ENCODE data around the gene CAPN1. TPM values are rescaled to one million over a fixed set of nuclear protein-coding genes. Genes with fewer than 3 reads are reported as not detected.
A peak's percentile ranks its signal among the peaks of the same experiment; 100 is the strongest.
"Not testable (repeated sequence)": the region's sequence is repeated elsewhere in the genome, so short reads cannot be mapped to it uniquely, and the experiment has no call there.

The CAPN1 gene
- total RNA-seq, 1 donor from 2014 or later = 24.3 TPM

- Histone ChIP-seq H3K36me3 (no peaks in the 10 kb centered on the region), H3K9ac (no peak overlapping the region), H3K79me2 (ENCODE audit: low read depth) (no peaks in the 10 kb centered on the region), H3F3A (ENCODE audit: low read depth) (peaks cover 3% of the 10 kb centered on the region), H3K4me3 (no peak overlapping the region), H4K20me1 (ENCODE audit: low read depth) (no peaks in the 10 kb centered on the region), H3K9me3 (ENCODE audit: low read depth) (no peaks in the 10 kb centered on the region), H3K27me3 (no peaks in the 10 kb centered on the region), H3K27ac (no peak overlapping the region), H2AFZ (replicated peaks) (no peak overlapping the region), H3K4me2 (no peak overlapping the region), H3K4me1 (no peaks in the 10 kb centered on the region)
- TF ChIP-seq EZH2 (IDR thresholded peaks at IDR 0.05) (no peak), CTCF (IDR thresholded peaks at IDR 0.05) (no peak), EZH2phosphoT487 (IDR thresholded peaks at IDR 0.05) (no peak)
- no peaks in the 10 kb centered on the region for H3K9me3 Mint-ChIP-seq
- H3K4me3 Mint-ChIP-seq = peak overlapping the region; percentile 24
- no peak overlapping the region for H3K27ac Mint-ChIP-seq
- DNase-seq (ENCODE audit: low spot score) = no peak
- H3K4me1 Mint-ChIP-seq = peaks cover 5% of the 10 kb centered on the region
- H3K36me3 Mint-ChIP-seq = no peaks in the 10 kb centered on the region
- H3K27me3 Mint-ChIP-seq (ENCODE audit: insufficient read depth, low read depth) = no peaks in the 10 kb centered on the region
Measured at GRCh38 chr11:65172600-65172999, 9.1 kb upstream of the CAPN1 start.

- not testable (repeated sequence) for H3K9me3 Mint-ChIP-seq; H3K79me2 ChIP-seq (ENCODE audit: low read depth); H3K4me1 Mint-ChIP-seq; H2AFZ ChIP-seq (replicated peaks); DNase-seq (ENCODE audit: low spot score); H3K4me1 ChIP-seq; H3K4me3 ChIP-seq; H3K36me3 ChIP-seq; H3K4me2 ChIP-seq; H3F3A ChIP-seq (ENCODE audit: low read depth); H3K4me3 Mint-ChIP-seq; H3K27me3 Mint-ChIP-seq (ENCODE audit: insufficient read depth, low read depth); H3K9me3 ChIP-seq (ENCODE audit: low read depth); H3K27ac Mint-ChIP-seq; H3K9ac ChIP-seq; H3K27ac ChIP-seq; H4K20me1 ChIP-seq (ENCODE audit: low read depth); H3K27me3 ChIP-seq; H3K36me3 Mint-ChIP-seq
Measured at GRCh38 chr11:65174571-65175010, 7.1 kb upstream of the CAPN1 start.

GRCh38 chr11:65180877-65181568 lies 705 bp upstream of the CAPN1 start:
- H3K4me3 Mint-ChIP-seq = peak overlapping the region; percentile 86
- H3K9ac ChIP-seq = no peak overlapping the region
- H3K27ac ChIP-seq = no peak overlapping the region

More at GRCh38 chr11:65180877-65181568, 705 bp upstream of the CAPN1 start:
- peaks cover 6% of the 10 kb centered on the region for H3K4me1 ChIP-seq
- peaks cover 45% of the 10 kb centered on the region for H3F3A ChIP-seq (ENCODE audit: low read depth)
- H4K20me1 ChIP-seq (ENCODE audit: low read depth) = no peaks in the 10 kb centered on the region
- H3K4me2 ChIP-seq = peak overlapping the region; percentile 84
- H3K36me3 ChIP-seq = no peaks in the 10 kb centered on the region
- peak overlapping the region; percentile 86 for H3K4me3 ChIP-seq
- H3K9me3 ChIP-seq (ENCODE audit: low read depth) = no peaks in the 10 kb centered on the region
- peak; percentile 95 for DNase-seq (ENCODE audit: low spot score)
- Mint-ChIP-seq H3K4me1 (peaks cover 7% of the 10 kb centered on the region), H3K27ac (no peak overlapping the region), H3K27me3 (ENCODE audit: insufficient read depth, low read depth) (no peaks in the 10 kb centered on the region), H3K36me3 (peaks cover 3% of the 10 kb centered on the region), H3K9me3 (no peaks in the 10 kb centered on the region)
- TF ChIP-seq CTCF (IDR thresholded peaks at IDR 0.05) = peak; percentile 55
- TF ChIP-seq EZH2 (IDR thresholded peaks at IDR 0.05) = no peak
- peaks cover 5% of the 10 kb centered on the region for H3K27me3 ChIP-seq
- peak overlapping the region; percentile 69 for H2AFZ ChIP-seq (replicated peaks)
- peaks cover 3% of the 10 kb centered on the region for H3K79me2 ChIP-seq (ENCODE audit: low read depth)
